GM13977 (cell line): ENCODE measurements around the gene DLX1.
"Not testable (repeated sequence)": the region's sequence is repeated elsewhere in the genome, so short reads cannot be mapped to it uniquely, and the experiment has no call there.

Source experiments
- DNase-seq: peaks from one replicate; pipeline ENCODE4 v3.0.0; 2012; ENCODE audit warnings: low spot score
- CTCF ChIP-seq: IDR thresholded peaks from 2 replicates; pipeline ENCODE4 v1.5.1; 2012; ENCODE audit warnings: mild to moderate bottlenecking, control low read depth; ENCODE audit not compliant: insufficient read depth; ENCODE audit errors: extremely low read depth, missing control alignments
- in situ Hi-C: fragments of 300-500 bp; cut with MboI; formaldehyde crosslinking; loops from one replicate; pipeline ENCODE4 v1.12.0; 2022; ENCODE audit warnings: low sequenced_read_pairs, low pct_unique_long_range_greater_than_20kb, mixed read lengths, inconsistent platforms; ENCODE audit not compliant: unreplicated experiment

The DLX1 gene

GRCh38 chr2:172052000-172052983, 33.0 kb upstream of the DLX1 start:
- in situ Hi-C loops, result no loop called here
- peak; percentile 33 for DNase-seq
- TF ChIP-seq CTCF, result no peak

- DNase-seq, result no peak
- TF ChIP-seq CTCF, result no peak
- in situ Hi-C loops, result no loop called here
These were observed 31.8 kb upstream of the DLX1 start for GRCh38 chr2:172053486-172053885.

- TF ChIP-seq CTCF, result no peak
- in situ Hi-C loops, result no loop called here
These were observed 29.0 kb upstream of the DLX1 start for GRCh38 chr2:172056293-172056692.

DNA sequence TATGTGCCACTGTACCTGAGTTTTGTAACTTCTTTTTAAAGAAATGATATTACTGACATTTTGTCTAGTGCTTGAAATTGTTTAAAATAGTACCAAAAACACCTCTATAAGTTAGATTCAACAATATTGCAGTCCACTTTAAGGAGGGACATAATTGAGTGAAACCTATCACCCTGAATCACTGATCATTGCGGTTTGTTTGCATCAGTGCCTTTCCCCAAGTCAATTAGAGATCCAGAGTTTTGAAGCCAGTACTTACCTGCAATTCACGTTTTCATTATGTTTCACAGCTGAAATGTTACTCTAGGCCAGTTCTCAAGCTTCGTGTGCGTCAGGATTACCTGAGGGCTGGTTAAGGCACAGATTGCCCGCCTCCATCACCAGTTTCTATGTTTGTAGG, 26.6 kb upstream of the DLX1 start:
- in situ Hi-C loops, result no loop called here
- DNase-seq, result no peak
- no peak for TF ChIP-seq CTCF

More at GRCh38 chr2:172056293-172056692, 29.0 kb upstream of the DLX1 start:
- DNase-seq, result no peak

DNA sequence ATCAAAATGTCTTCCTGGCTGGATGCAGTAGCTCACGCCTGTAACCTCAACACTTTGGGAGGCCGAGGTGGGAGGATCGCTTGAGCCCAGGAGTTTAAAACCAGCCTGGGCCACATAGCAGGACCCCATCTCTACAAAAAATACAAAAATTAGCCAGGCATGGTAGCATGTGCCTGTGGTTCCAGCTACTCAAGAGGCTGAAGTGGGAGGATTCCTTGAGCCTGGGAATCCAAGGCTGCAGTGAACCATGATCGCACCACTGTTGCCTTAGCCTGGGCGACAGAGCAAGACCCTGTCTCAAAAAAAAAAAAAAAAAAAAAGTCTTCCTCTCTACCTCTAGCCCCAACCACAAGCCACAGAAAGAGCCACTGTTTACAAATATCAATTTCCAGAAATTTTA, 25.2 kb upstream of the DLX1 start:
- in situ Hi-C loops, DNase-seq: not testable (repeated sequence)

DNA sequence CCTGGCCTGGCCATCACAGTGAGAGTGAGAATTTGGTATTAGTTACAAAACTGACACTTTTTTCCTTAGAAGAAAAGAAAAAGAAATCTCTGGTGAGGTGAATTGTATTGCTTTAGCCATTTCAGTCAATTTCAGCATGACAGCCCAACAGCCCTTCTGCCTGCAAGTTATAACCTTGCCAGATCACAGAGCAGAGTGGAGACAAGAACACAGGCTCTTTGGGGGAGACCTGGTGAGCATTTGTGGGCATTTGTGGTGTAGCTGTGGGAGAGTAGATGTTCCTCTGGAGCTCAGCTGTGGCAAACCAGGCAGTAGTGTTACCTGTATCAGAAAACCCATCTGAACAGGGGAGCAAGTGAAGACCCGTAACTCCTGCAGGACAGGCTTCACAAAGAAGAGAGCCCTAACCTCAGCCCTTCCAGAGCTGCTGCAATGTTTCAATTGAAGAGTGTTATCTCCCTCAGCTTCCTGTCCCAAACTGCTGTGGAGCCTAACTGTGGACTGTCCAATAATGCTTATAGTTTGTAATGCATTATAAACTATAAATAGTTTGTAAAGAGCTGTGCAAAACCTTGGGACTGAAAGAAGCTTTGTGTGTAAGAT, 22.8 kb upstream of the DLX1 start:
- no peak for TF ChIP-seq CTCF
- DNase-seq, result no peak
- in situ Hi-C loops, result no loop called here

GRCh38 chr2:172063446-172063845, 21.9 kb upstream of the DLX1 start:
- in situ Hi-C loops, result no loop called here
- no peak for TF ChIP-seq CTCF
- DNase-seq, result no peak
